Activated naive CD4-positive, alpha-beta T cell treated with anti-CD3 and anti-CD28 coated beads, Interleukin-2, amount 10 ng/mL, durations not matched to agents 7 days and 5 days (primary cell): Measurements from ENCODE around the gene REM2.
"Not testable (repeated sequence)": the region's sequence is repeated elsewhere in the genome, so short reads cannot be mapped to it uniquely, and the experiment has no call there.

Source experiments
- CTCF ChIA-PET: fragments of 350-600 bp; sonication (Branson Sonifier 250); formaldehyde crosslinking; loops from one replicate; lab custom pipeline; 2021; ENCODE audit warnings: antibody characterized with exemption; lab: Charles Lee
- DNase-seq: peaks from one replicate; pipeline ENCODE4 v3.0.0-alpha.2; 2020
- H3K27ac Mint-ChIP-seq: one replicate; pipeline ENCODE4 v1.8.0; 2021; ENCODE audit warnings: mild to moderate bottlenecking, moderate library complexity, mixed read lengths
- H3K27me3 Mint-ChIP-seq: one replicate; pipeline ENCODE4 v1.8.0; 2021; ENCODE audit warnings: mild to moderate bottlenecking, mixed read lengths
- H3K36me3 Mint-ChIP-seq: one replicate; pipeline ENCODE4 v1.8.0; 2021; ENCODE audit warnings: mixed read lengths
- H3K4me1 Mint-ChIP-seq: one replicate; pipeline ENCODE4 v1.8.0; 2021; ENCODE audit warnings: mixed read lengths
- H3K4me3 Mint-ChIP-seq: one replicate; pipeline ENCODE4 v1.8.0; 2021; ENCODE audit warnings: mild to moderate bottlenecking, moderate library complexity, mixed read lengths
- H3K9me3 Mint-ChIP-seq: one replicate; pipeline ENCODE4 v1.8.0; 2021; ENCODE audit warnings: mixed read lengths

Gene REM2

DNA sequence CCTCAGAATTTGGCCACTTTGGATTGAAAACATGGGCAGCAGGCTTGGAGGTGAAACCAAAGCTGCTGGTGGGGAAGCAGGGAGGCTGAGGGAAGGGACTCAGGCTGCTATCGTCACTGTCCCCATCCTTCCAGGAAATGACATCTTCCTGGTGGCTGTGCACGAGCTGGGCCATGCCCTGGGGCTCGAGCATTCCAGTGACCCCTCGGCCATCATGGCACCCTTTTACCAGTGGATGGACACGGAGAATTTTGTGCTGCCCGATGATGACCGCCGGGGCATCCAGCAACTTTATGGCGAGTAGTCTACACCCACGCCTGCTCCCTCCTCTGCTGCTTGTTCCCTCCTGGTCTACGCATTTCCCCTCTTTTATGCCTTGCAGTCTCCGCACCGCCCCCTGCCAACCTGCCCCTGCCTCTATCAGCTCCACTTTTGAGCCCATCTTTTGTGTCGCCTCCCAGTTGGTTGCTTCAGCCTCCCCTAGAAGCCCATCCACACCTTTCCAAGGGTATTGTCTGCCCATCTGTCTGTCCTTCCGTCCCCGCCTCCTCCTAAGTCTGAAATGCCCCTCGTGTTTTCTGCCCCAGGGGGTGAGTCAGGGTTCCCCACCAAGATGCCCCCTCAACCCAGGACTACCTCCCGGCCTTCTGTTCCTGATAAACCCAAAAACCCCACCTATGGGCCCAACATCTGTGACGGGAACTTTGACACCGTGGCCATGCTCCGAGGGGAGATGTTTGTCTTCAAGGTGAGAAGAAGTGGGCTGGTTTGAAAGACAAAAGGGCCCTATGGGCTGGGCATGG is 39.7 kb upstream of the REM2 start:
- H3K9me3 Mint-ChIP-seq = no peaks in the 10 kb centered on the region
- H3K4me3 Mint-ChIP-seq = no peak overlapping the region
- H3K27ac Mint-ChIP-seq = no peak overlapping the region
- no peaks in the 10 kb centered on the region for H3K36me3 Mint-ChIP-seq
- CTCF ChIA-PET = interaction anchor here (1.0 to 1.4 kb wide), 3 partner anchors 9 to 20 kb away, joined by 3 to 5 read pairs (median 4); no protein-coding TSS in a partner anchor
- no peak for DNase-seq
- H3K4me1 Mint-ChIP-seq = peaks cover 2% of the 10 kb centered on the region
- peaks cover 90% of the 10 kb centered on the region for H3K27me3 Mint-ChIP-seq

DNA sequence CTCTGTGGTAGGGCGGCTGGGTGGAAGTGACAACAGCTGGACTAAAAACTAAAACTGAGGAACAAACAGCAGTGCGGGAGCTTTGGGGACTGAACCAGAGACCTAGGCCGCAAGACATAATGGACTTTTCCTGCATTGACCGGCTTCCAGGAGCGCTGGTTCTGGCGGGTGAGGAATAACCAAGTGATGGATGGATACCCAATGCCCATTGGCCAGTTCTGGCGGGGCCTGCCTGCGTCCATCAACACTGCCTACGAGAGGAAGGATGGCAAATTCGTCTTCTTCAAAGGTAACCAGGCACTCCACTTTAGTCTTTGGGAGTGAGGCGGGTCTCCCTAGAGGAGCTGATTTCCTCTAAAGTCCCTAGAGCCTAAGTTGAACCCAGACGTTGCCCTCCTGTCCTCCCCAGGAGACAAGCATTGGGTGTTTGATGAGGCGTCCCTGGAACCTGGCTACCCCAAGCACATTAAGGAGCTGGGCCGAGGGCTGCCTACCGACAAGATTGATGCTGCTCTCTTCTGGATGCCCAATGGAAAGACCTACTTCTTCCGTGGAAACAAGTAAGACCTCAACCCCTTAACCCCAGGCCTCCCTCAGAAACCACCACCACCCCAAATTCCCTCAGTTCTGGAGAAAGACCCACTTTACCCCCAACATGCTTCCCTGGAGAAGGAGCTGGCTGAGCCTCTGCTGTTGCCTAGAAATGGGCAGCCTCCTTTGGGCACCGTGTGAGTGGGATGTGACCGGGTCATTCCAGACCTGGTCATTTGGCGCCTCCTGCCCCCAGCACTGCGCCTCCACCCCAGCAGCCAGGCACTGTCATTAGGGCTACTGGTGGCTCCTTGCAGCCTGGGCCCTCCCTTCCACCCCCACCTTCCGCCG is 38.6 kb upstream of the REM2 start:
- no peak overlapping the region for H3K27ac Mint-ChIP-seq
- H3K27me3 Mint-ChIP-seq = peaks cover 90% of the 10 kb centered on the region
- CTCF ChIA-PET = interaction anchor here (1.0 to 1.5 kb wide), 4 partner anchors 9 to 274 kb away, joined by 3 to 5 read pairs (median 4); no protein-coding TSS in a partner anchor

DNA sequence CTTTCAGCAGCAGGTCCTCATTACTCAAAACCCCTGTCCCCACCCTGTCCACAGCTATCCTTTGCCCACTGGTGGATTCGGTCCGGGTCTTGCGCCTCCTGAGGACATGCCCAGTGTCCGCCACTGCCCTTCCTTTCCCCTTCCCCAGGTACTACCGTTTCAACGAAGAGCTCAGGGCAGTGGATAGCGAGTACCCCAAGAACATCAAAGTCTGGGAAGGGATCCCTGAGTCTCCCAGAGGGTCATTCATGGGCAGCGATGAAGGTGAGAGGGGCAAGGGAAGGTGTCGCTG is 38.0 kb upstream of the REM2 start:
- H3K4me1 Mint-ChIP-seq = no peaks in the 10 kb centered on the region
- DNase-seq = no peak
- no peak overlapping the region for H3K27ac Mint-ChIP-seq
- CTCF ChIA-PET = interaction anchor here (0.9 to 1.5 kb wide), 3 partner anchors 8 to 275 kb away, joined by 4 to 5 read pairs (median 4); no protein-coding TSS in a partner anchor
- no peaks in the 10 kb centered on the region for H3K36me3 Mint-ChIP-seq
- H3K9me3 Mint-ChIP-seq = no peaks in the 10 kb centered on the region
- no peak overlapping the region for H3K4me3 Mint-ChIP-seq
- peaks cover 91% of the 10 kb centered on the region for H3K27me3 Mint-ChIP-seq

More for the DNA sequence above, 38.6 kb upstream of the REM2 start:
- Mint-ChIP-seq H3K4me1 (no peaks in the 10 kb centered on the region), H3K36me3 (no peaks in the 10 kb centered on the region), H3K9me3 (no peaks in the 10 kb centered on the region), H3K4me3 (no peak overlapping the region)
- DNase-seq = no peak

DNA sequence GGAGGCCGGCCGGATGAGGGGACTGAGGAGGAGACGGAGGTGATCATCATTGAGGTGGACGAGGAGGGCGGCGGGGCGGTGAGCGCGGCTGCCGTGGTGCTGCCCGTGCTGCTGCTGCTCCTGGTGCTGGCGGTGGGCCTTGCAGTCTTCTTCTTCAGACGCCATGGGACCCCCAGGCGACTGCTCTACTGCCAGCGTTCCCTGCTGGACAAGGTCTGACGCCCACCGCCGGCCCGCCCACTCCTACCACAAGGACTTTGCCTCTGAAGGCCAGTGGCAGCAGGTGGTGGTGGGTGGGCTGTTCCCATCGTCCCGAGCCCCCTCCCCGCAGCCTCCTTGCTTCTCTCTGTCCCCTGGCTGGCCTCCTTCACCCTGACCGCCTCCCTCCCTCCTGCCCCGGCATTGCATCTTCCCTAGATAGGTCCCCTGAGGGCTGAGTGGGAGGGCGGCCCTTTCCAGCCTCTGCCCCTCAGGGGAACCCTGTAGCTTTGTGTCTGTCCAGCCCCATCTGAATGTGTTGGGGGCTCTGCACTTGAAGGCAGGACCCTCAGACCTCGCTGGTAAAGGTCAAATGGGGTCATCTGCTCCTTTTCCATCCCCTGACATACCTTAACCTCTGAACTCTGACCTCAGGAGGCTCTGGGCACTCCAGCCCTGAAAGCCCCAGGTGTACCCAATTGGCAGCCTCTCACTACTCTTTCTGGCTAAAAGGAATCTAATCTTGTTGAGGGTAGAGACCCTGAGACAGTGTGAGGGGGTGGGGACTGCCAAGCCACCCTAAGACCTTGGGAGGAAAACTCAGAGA is 37.0 kb upstream of the REM2 start:
- no peak overlapping the region for H3K27ac Mint-ChIP-seq
- no peak for DNase-seq
- H3K27me3 Mint-ChIP-seq = peaks cover 91% of the 10 kb centered on the region
- CTCF ChIA-PET = interaction anchor here (0.9 to 1.5 kb wide), 2 partner anchors 23 to 276 kb away, joined by 4 to 5 read pairs; no protein-coding TSS in a partner anchor
- H3K9me3 Mint-ChIP-seq = no peaks in the 10 kb centered on the region
- H3K36me3 Mint-ChIP-seq = no peaks in the 10 kb centered on the region
- no peak overlapping the region for H3K4me3 Mint-ChIP-seq
- H3K4me1 Mint-ChIP-seq = peaks cover under 1% of the 10 kb centered on the region

- no peak for DNase-seq
- CTCF ChIA-PET = no interaction called here
Observed at GRCh38 chr14:22846811-22847307, 36.2 kb upstream of the REM2 start.

DNA sequence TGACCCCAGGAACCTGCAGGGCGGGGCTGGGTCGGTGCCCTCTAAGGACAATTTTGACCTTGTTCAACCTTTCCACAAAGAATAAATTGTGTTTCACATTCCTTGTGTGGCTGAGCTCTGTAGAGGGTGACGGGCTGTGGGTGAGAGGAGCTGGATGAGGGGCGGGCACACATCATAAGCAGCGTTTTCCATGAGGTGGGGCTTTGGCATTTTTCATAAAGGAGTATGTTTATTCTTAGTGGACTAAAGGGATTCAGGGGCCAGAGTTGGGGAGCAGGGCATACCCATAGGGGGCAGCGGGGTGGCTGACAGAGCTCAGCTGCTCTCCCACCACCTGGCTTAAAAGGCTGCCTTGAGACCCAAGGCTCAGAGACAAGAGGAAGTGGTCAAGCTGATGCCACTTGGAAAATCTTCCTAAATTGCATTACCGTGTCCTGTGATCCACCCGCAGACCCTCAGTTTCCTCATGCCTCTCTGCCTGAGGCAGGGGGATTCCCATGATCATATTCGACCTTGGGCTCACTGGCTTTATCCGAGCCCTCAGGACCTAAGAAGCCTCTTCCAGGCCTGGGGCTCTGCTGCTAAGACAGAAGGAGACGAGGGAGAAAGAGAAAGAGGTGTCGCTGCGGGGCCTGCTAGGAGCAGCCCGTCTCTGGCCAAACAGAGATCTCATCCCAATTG is 35.2 kb upstream of the REM2 start:
- CTCF ChIA-PET = interaction anchor here (1.0 to 1.8 kb wide), 2 partner anchors 53 to 190 kb away, joined by 3 to 5 read pairs; no protein-coding TSS in a partner anchor
- Mint-ChIP-seq H3K27me3 (peaks cover 86% of the 10 kb centered on the region), H3K9me3 (no peaks in the 10 kb centered on the region)

More at GRCh38 chr14:22846811-22847307, 36.2 kb upstream of the REM2 start:
- H3K27ac Mint-ChIP-seq = no peak overlapping the region
- no peak overlapping the region for H3K4me3 Mint-ChIP-seq
- peaks cover 9% of the 10 kb centered on the region for H3K4me1 Mint-ChIP-seq
- no peaks in the 10 kb centered on the region for H3K36me3 Mint-ChIP-seq
- H3K9me3 Mint-ChIP-seq = no peaks in the 10 kb centered on the region
- peaks cover 93% of the 10 kb centered on the region for H3K27me3 Mint-ChIP-seq

DNA sequence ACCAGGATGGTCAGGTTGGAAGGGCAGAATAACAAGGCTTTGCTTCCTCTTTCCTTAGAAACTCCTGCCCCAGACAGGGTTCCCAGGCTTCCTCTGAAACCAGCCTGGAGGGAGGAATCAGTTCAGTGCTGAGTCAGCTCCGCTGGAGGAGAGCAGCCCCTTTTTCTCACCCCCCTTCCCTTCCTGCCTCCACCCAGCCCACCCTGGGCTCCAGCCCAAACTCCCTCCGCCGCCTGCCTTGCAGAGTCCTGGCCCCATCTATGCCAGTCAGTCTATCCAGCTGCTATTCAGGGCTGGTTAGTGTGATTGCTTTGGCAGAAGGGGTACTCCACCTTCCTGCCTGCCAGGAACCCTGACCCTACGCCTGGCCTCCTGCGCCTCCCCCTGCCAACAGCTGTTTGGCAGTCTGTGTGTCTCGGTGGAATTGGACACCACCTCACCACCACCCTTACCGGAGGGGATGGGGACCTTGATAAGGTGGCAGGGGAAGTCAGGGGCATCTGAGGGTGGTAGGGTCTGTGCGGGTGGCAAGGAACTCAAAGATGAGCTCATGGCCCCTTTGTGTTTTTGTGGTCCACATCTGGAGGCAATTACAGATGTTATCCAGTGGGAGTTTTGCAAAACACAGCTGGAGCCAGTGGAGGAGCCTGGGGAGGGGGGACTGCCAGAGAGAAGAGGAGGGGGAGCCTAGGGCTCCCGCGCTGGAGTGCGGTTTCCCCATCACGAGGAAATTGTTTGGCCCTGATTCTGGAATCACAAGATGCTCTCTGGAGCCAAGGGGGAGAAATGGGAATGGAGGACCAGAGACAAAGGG is 34.5 kb upstream of the REM2 start:
- no peak for DNase-seq
- Mint-ChIP-seq H3K4me1 (peaks cover 18% of the 10 kb centered on the region), H3K27ac (no peak overlapping the region), H3K27me3 (peaks cover 86% of the 10 kb centered on the region), H3K4me3 (no peak overlapping the region), H3K36me3 (no peaks in the 10 kb centered on the region), H3K9me3 (no peaks in the 10 kb centered on the region)
- CTCF ChIA-PET = interaction anchor here (1.0 to 1.8 kb wide), 4 partner anchors 10 to 278 kb away, joined by 3 to 5 read pairs (median 3); no protein-coding TSS in a partner anchor

More for the DNA sequence above, 35.2 kb upstream of the REM2 start:
- no peak overlapping the region for H3K27ac Mint-ChIP-seq
- H3K4me3 Mint-ChIP-seq = no peak overlapping the region
- no peaks in the 10 kb centered on the region for H3K36me3 Mint-ChIP-seq
- DNase-seq = no peak
- peaks cover 10% of the 10 kb centered on the region for H3K4me1 Mint-ChIP-seq

- Mint-ChIP-seq H3K27me3 (peaks cover 80% of the 10 kb centered on the region), H3K27ac (no peak overlapping the region), H3K36me3 (no peaks in the 10 kb centered on the region), H3K9me3 (no peaks in the 10 kb centered on the region), H3K4me1 (peaks cover 20% of the 10 kb centered on the region), H3K4me3 (no peak overlapping the region)
- DNase-seq = no peak
- CTCF ChIA-PET = interaction anchor here (0.7 to 2.2 kb wide), 5 partner anchors 11 to 279 kb away, joined by 3 to 17 read pairs (median 3); no protein-coding TSS in a partner anchor
Observed at GRCh38 chr14:22849212-22849819, 33.7 kb upstream of the REM2 start.

DNA sequence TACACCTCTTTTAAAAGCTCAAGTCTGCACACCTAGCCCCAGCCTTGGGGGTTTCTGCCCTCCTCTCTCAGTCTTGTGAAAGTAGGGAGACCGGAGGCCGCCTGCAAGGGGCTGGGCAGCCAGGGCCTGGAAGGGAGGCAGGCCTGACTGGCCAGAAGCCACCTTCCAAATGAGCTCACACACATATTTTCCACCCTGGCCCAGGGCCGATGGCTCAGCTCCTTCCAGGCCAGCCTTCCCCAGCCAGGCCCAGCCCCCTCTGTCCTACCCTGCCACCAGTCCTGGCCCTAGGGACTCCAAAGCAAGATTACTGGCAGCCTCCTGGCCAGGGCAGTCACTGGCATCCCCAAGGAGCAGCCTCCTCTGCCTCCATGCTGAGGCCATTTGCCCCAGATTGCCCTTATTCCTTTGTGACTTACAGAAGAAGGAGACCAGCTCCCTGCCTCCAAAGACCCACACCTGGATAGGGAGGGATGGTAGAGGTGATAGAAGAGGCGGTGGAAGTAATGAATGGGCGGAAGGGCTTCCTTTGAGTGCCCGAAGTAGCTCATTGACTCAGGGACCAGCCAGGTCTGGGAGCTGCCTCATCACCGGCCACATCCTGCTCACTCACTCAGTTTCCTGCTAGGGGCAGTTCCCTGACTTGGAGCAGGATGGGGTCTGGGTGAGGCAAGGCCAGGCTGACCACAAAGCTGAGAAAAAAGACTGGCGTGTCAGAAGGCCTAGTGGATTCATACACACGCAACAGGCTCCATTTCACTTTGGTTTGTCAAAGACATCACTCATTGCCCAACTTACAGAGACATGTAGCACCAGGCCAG is 31.9 kb upstream of the REM2 start:
- CTCF ChIA-PET = interaction anchor here (1.2 to 6.1 kb wide), 11 partner anchors 13 to 279 kb away, joined by 3 to 224 read pairs (median 17); partner anchors contain the start of genes ABHD4 and MRPL52
- no peaks in the 10 kb centered on the region for H3K36me3 Mint-ChIP-seq
- DNase-seq = peak; percentile 42
- H3K9me3 Mint-ChIP-seq = no peaks in the 10 kb centered on the region
- H3K27me3 Mint-ChIP-seq = peaks cover 75% of the 10 kb centered on the region
- H3K27ac Mint-ChIP-seq = no peak overlapping the region
- peaks cover 32% of the 10 kb centered on the region for H3K4me1 Mint-ChIP-seq
- H3K4me3 Mint-ChIP-seq = no peak overlapping the region

DNA sequence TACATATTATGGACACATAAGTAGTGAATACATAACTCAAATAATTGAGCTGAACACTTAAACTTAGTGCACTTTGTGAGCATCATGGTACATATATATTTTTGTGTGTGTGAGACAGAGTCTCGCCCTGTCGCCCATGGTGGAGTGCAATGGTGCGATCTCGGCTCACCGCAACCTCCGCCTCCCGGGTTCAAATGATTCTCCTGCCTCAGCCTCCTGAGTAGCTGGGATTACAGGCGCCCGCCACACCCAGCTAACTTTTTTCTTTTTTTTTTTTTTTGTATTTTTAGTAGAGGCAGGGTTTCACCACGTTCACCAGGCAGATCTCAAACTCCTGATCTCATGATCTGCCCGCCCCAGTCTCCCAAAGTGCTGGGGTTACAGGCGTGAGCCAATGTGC is 30.8 kb upstream of the REM2 start:
- peaks cover 34% of the 10 kb centered on the region for H3K4me1 Mint-ChIP-seq
- CTCF ChIA-PET = interaction anchor here (0.6 to 6.1 kb wide), 28 partner anchors 8 to 1103 kb away, joined by 3 to 224 read pairs (median 6); partner anchors contain the start of genes ABHD4, DAD1 and MRPL52
- H3K9me3 Mint-ChIP-seq, H3K36me3 Mint-ChIP-seq, DNase-seq, H3K27ac Mint-ChIP-seq, H3K4me3 Mint-ChIP-seq: not testable (repeated sequence)
- H3K27me3 Mint-ChIP-seq = peaks cover 75% of the 10 kb centered on the region

DNA sequence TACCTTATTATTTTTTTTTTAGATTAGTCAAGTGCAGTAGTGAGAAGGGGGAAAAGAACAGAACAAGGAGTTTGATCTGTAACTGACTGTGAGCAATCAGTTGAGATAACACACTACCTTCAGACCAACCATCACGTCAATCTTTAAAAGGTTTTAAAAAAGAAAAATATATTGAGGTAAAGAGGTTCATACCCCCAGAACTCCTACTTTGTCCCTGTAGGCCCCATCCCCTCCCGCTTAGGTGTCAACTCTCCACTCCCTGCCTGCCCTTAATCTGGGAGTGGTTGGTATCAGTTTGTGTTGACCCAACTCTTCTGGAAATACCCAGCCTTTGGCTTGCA is 30.5 kb upstream of the REM2 start:
- CTCF ChIA-PET = interaction anchor here (0.6 to 6.1 kb wide), 25 partner anchors 8 to 1104 kb away, joined by 3 to 224 read pairs (median 5); partner anchors contain the start of genes DAD1 and MRPL52
- Mint-ChIP-seq H3K27ac (no peak overlapping the region), H3K9me3 (no peaks in the 10 kb centered on the region), H3K27me3 (peaks cover 77% of the 10 kb centered on the region), H3K36me3 (no peaks in the 10 kb centered on the region), H3K4me1 (peaks cover 36% of the 10 kb centered on the region), H3K4me3 (no peak overlapping the region)
- DNase-seq = no peak
